Measurements from ENCODE around the gene SPTLC2.
A peak's percentile ranks its signal among the peaks of the same experiment; 100 is the strongest.

The SPTLC2 gene

DNA sequence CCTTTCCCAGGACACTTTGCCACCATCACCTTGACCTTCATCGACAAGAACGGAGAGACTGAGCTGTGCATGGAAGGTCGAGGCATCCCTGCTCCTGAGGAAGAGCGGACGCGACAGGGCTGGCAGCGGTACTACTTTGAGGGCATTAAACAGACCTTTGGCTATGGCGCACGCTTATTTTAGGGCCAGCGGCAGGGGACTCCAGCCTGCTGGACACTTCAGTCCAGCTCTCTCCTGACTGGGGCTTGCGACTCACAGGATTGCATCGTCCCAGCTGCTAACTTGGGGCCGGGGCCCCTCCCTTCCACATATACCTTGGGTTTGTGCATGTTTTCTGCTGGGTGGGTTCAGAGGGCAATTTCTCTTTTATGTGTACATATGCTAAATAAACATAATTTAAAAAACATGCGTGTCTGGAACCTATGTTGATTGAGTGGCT lies 147.4 kb downstream of the SPTLC2 start:
- no peak for DNase-seq (ENCODE audit: low spot score)

DNA sequence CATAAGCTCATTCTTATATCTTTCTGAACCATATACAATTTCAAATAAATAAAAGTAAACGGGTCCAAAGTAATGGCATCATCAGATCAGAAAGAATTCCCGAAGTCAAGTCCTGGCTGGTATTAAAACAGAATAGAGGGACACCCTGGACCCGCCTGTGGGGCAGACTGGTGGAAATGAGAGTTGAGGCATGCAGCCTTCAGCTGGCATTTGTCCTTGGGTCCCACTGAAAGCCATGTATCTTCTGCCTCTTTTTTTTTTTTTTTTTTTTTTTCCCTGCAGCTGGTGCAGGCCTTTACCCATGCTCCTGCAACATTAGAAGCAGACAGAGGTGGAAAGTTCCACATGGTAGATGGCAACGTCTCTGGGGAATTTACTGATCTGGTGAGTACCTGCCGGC lies 148.6 kb downstream of the SPTLC2 start:
- no peak for DNase-seq (ENCODE audit: low spot score)

DNA sequence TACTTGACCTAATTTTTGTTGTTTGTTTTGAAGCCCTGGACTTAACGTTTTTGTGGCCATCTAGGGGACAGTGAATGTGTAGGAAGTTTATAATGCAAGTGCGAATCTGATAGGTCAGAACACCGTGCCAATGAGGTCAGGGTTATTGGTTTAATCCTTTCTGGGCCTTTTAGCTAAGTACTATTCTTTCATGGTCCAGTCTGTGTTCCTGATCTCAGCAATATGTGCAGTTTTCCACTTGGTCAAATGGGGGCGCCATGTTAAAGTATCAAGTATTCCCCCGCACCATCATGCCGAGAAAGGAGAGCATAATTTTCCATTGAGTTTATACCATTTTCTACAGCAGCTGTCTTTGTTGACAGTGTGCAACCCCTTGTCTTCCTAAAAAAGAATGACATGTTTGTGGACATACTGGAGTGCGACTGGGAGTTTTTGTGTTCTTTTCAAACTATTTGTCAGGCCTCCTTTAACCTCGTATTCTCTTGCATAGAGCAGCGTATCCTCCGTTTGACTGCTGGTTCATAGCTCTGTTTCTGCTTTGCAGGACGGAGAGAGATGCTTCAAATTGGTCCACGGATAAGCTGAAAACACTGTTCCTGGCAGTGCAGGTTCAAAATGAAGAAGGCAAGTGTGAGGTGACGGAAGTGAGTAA lies 157.2 kb downstream of the SPTLC2 start:
- DNase-seq (ENCODE audit: low spot score): peak; percentile 44

DNA sequence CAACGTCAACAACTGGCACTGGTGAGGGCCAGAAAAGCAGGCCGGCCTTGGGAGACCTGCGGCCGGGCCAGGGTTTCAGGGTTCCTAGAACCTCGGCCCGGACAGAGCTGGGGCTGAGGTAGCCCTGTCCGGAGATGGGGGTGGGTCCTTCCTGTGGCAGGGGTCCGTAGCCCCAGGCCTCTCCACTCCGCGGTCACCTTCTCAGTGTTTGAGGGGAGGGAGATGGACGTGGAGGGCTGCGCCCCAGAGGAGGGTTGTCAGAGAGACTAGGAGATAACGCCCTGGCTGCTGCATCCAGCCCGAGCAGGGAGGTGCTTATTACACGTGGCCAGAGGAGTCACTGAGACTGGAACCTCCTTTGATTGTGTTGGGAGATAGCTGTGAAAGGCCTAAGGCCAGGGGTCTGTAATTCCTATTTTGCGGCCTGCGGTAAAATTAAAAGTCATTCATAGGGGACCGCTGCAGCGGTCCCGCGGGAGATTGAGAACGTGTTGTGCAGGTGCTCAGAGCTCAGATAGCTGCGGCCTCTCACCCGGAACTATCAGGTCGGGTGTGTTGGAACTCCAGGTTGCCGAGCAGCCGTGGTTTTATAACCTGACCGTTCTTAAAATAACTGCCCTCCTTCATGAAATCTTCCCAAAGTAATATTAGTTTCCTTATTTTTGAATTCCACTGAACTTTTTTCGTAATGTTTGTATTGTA lies 158.0 kb downstream of the SPTLC2 start:
- peak; percentile 28 for DNase-seq (ENCODE audit: low spot score)

DNA sequence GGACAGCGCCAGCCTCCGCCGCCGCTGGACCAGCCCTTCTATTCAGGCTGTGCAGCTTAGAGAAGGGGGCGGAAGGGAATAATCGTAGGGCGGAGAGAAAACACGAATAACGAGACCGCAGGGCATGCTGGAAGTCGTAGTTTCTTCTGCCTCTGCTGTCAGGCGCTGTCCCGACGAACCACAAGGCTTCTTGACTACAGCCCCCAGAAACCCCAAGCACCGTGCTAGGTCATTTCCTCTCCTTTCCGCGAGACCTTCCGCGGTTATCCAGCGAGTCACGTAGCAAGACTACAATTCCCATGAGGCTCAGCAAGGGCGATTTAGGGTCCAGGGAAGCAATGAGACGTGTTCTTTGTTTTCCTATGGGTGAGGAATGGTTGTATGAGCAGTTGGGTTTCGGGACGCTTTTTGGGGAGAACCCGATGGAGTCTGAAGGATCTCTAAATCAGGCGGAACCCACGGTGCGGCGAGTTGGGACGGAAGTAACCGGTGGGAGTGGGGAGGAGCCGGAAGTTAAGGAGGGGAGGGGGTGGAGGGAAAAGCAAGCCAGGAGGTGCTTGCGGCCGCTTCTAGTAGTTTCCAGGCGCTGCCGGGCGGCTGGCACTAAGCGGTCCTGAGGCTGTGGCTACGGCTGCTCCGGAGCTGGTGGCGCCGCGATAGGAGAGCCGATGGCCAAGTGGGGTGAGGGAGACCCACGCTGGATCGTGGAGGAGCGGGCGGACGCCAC lies 158.8 kb downstream of the SPTLC2 start, which contains the start of the genes AHSA1 and VIPAS39:
AHSA1 (plus strand) TSS at position 572 of the 727 bp plus-strand sequence; CDS start at position 669, 97 bp downstream.
VIPAS39 (minus strand) TSS at position 80 of the 727 bp plus-strand sequence. CDS start 3,499 bp downstream, outside the sequence.
- peak; percentile 76 for DNase-seq (ENCODE audit: low spot score)

DNA sequence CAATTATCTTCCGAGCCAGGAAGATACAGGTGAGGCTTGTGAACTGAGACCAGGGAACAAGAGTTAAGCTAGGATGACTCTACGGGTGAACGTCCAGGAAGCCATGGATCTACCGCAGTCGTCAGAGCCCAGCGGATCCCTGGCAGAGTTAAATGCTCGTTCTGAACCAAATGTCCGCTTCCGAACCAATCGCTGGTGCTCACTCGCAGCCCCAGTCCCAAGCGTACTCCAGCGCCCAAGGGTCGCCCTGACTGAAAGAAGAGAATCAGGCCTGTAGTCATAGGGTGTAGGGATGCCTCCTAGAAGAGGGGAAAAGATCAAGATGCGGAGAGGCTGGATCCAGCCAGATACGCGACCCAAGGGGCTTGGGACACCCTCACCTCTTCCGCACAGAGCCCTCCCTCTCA lies 159.3 kb downstream of the SPTLC2 start:
- no peak for DNase-seq (ENCODE audit: low spot score)

All from HuH-7.5 (cell line).